Upper lobe of right lung (tissue), 1 donor: ENCODE data around the gene CD34. TPM values are rescaled to one million over a fixed set of nuclear protein-coding genes. Genes with fewer than 3 reads are reported as not detected.

Experiments
- ATAC-seq: fragments of 200-7000 bp; cut with Tn5 transposase; one replicate; pipeline ENCODE4 v1.9.1; 2020; ENCODE audit warnings: mild to moderate bottlenecking, moderate library complexity
- DNase-seq: peaks from one replicate; pipeline ENCODE4 v3.0.0-alpha.2; 2020
- H3K27ac ChIP-seq: fragments of 200-600 bp; one replicate; pipeline ENCODE4 v1.8.0; 2022
- H3K27me3 ChIP-seq: fragments of 200-600 bp; one replicate; pipeline ENCODE4 v1.8.0; 2022; ENCODE audit warnings: mild to moderate bottlenecking
- H3K36me3 ChIP-seq: fragments of 200-600 bp; one replicate; pipeline ENCODE4 v1.8.0; 2022
- H3K4me1 ChIP-seq: fragments of 200-600 bp; one replicate; pipeline ENCODE4 v1.8.0; 2022
- H3K4me3 ChIP-seq: fragments of 200-600 bp; one replicate; pipeline ENCODE4 v1.8.0; 2022; ENCODE audit warnings: mild to moderate bottlenecking
- H3K9me3 ChIP-seq: fragments of 200-600 bp; one replicate; pipeline ENCODE4 v1.8.0; 2022
- CTCF ChIP-seq: fragments of 200-600 bp; IDR thresholded peaks from one replicate; pipeline ENCODE4 v1.8.0; 2022; ENCODE audit warnings: antibody characterized with exemption
- intact Hi-C: fragments of 100-400 bp; cut with DNase I; formaldehyde crosslinking; loops from one replicate; pipeline ENCODE4 v1.11.0; 2022
- total RNA-seq: library from RNA; stranded (reverse); fragmentation: NEBNext Ultra II Directional; extraction: Animal tissue kit (Norgen Biotek cat#: 25700); gene quantifications from one replicate; pipeline ENCODE4 v1.2.1, GENCODE V29; 2021
- donor health status: DM: no; HTN: yes; CAD: no; lungs with severe emphysema.

Gene CD34
- total RNA-seq, 1 donor from 2014 or later, result 50.7 TPM

GRCh38 chr1:207890136-207890738, 20.7 kb downstream of the CD34 start:
- DNase-seq, result no peak
- Histone ChIP-seq H3K27me3 (no peaks in the 10 kb centered on the region), H3K27ac (peak overlapping the region; percentile 81), H3K4me1 (peaks cover 39% of the 10 kb centered on the region), H3K36me3 (no peaks in the 10 kb centered on the region), H3K9me3 (no peaks in the 10 kb centered on the region), H3K4me3 (peak overlapping the region; percentile 16)
- intact Hi-C loops, result no loop called here
- peak; percentile 76 for ATAC-seq
- TF ChIP-seq CTCF, result no peak

GRCh38 chr1:207888652-207889051, 22.3 kb downstream of the CD34 start:
- H3K36me3 ChIP-seq, result no peaks in the 10 kb centered on the region
- no peak for ATAC-seq
- no peaks in the 10 kb centered on the region for H3K27me3 ChIP-seq
- H3K4me1 ChIP-seq, result peaks cover 42% of the 10 kb centered on the region
- peak overlapping the region; percentile 81 for H3K27ac ChIP-seq
- intact Hi-C loops, result loop anchor here (5.0 kb wide), 1 partner anchor 74 kb away; no protein-coding TSS in a partner anchor
- TF ChIP-seq CTCF, result no peak
- no peak for DNase-seq
- H3K9me3 ChIP-seq, result no peaks in the 10 kb centered on the region
- H3K4me3 ChIP-seq, result no peak overlapping the region

- TF ChIP-seq CTCF, result no peak
- Histone ChIP-seq H3K4me3 (no peak overlapping the region), H3K27me3 (no peaks in the 10 kb centered on the region), H3K9me3 (no peaks in the 10 kb centered on the region), H3K27ac (peak overlapping the region; percentile 81), H3K36me3 (no peaks in the 10 kb centered on the region), H3K4me1 (peaks cover 44% of the 10 kb centered on the region)
- ATAC-seq (no peak), DNase-seq (no peak)
- intact Hi-C loops, result loop anchor here (5.0 kb wide), 1 partner anchor 75 kb away; no protein-coding TSS in a partner anchor
These were observed 23.3 kb downstream of the CD34 start for GRCh38 chr1:207887542-207888201.

- no peak for TF ChIP-seq CTCF
- no peak for ATAC-seq
- Histone ChIP-seq H3K36me3 (no peaks in the 10 kb centered on the region), H3K9me3 (no peaks in the 10 kb centered on the region), H3K4me3 (no peak overlapping the region), H3K27me3 (no peaks in the 10 kb centered on the region), H3K4me1 (peaks cover 46% of the 10 kb centered on the region), H3K27ac (peak overlapping the region; percentile 20)
- intact Hi-C loops, result loop anchor here (5.0 kb wide), 1 partner anchor 76 kb away; no protein-coding TSS in a partner anchor
- DNase-seq, result no peak
These were observed 24.7 kb downstream of the CD34 start for GRCh38 chr1:207886227-207886626.

- Histone ChIP-seq H3K4me1 (peaks cover 37% of the 10 kb centered on the region), H3K27ac (peak overlapping the region; percentile 28), H3K36me3 (no peaks in the 10 kb centered on the region)
These were observed 25.5 kb downstream of the CD34 start for GRCh38 chr1:207885129-207886032.

More at GRCh38 chr1:207885129-207886032, 25.5 kb downstream of the CD34 start:
- H3K4me3 ChIP-seq, result no peak overlapping the region
- H3K27me3 ChIP-seq, result no peaks in the 10 kb centered on the region
- intact Hi-C loops, result loop anchor here (5.0 kb wide), 1 partner anchor 77 kb away; no protein-coding TSS in a partner anchor
- H3K9me3 ChIP-seq, result no peaks in the 10 kb centered on the region
- DNase-seq (peak; percentile 84), ATAC-seq (peak; percentile 97)
- TF ChIP-seq CTCF, result peak; percentile 98
